Loucy (cell line): ENCODE data around the gene LORICRIN.

Source experiments
- H2AFZ ChIP-seq: fragments of 200-600 bp; sonication (generic); 2 replicates; pipeline ENCODE4 v1.6.0; 2016; ENCODE audit warnings: antibody characterized with exemption, mild to moderate bottlenecking, low read length, moderate library complexity
- H3F3A ChIP-seq: fragments of 200-600 bp; 2 replicates; pipeline ENCODE4 v1.6.0; 2016; ENCODE audit warnings: antibody characterized with exemption, low read depth, mild to moderate bottlenecking
- H3K27me3 ChIP-seq: fragments of 200-600 bp; sonication (generic); 2 replicates; pipeline ENCODE4 v1.6.1; 2014; ENCODE audit warnings: low read length, mild to moderate bottlenecking; ENCODE audit not compliant: insufficient read depth, poor library complexity, severe bottlenecking
- H3K36me3 ChIP-seq: fragments of 200-600 bp; sonication (generic); 2 replicates; pipeline ENCODE4 v1.6.1; 2016; ENCODE audit warnings: low read length; ENCODE audit not compliant: insufficient read depth
- H3K4me1 ChIP-seq: fragments of 200-600 bp; sonication (generic); 2 replicates; pipeline ENCODE4 v1.5.1; 2014; ENCODE audit warnings: low read length, mild to moderate bottlenecking; ENCODE audit not compliant: insufficient read depth, poor library complexity, severe bottlenecking
- H3K4me2 ChIP-seq: fragments of 200-600 bp; sonication (generic); 2 replicates; pipeline ENCODE4 v1.6.0; 2014; ENCODE audit warnings: antibody characterized with exemption, low read length, low read depth, mild to moderate bottlenecking; ENCODE audit not compliant: poor library complexity, severe bottlenecking
- H3K4me3 ChIP-seq: fragments of 200-600 bp; sonication (generic); 2 replicates; pipeline ENCODE4 v1.5.1; 2014; ENCODE audit warnings: low read length, mild to moderate bottlenecking, mixed read lengths; ENCODE audit not compliant: poor library complexity, severe bottlenecking
- H3K79me2 ChIP-seq: fragments of 200-600 bp; sonication (generic); 2 replicates; pipeline ENCODE4 v1.6.1; 2014; ENCODE audit warnings: low read length; ENCODE audit not compliant: insufficient read depth
- H3K9ac ChIP-seq: fragments of 200-600 bp; sonication (generic); 2 replicates; pipeline ENCODE4 v1.6.0; 2014; ENCODE audit warnings: mild to moderate bottlenecking, low read depth, low read length, moderate library complexity; ENCODE audit not compliant: poor library complexity, severe bottlenecking
- H3K9me2 ChIP-seq: fragments of 200-600 bp; sonication (generic); replicated peaks from 2 replicates; pipeline ENCODE4 v1.6.1; 2016; ENCODE audit warnings: low read depth, low read length, mixed read lengths
- H3K9me3 ChIP-seq: fragments of 200-600 bp; sonication (generic); 2 replicates; pipeline ENCODE4 v1.6.1; 2014; ENCODE audit warnings: mild to moderate bottlenecking, antibody characterized with exemption, low read length, low read depth; ENCODE audit not compliant: insufficient read depth
- H4K20me1 ChIP-seq: fragments of 200-600 bp; sonication (generic); 2 replicates; pipeline ENCODE4 v1.6.0; 2014; ENCODE audit warnings: antibody characterized with exemption, low read length, mild to moderate bottlenecking; ENCODE audit not compliant: insufficient read depth, poor library complexity, severe bottlenecking
- EZH2phosphoT487 ChIP-seq: fragments of 200-600 bp; IDR thresholded peaks from 2 replicates; pipeline ENCODE4 v1.6.1; 2018; ENCODE audit warnings: antibody characterized with exemption, mild to moderate bottlenecking, moderate library complexity, borderline replicate concordance
- TF ChIP-seq, protein P1 (sequence below): fragments of 200-600 bp; sonication (generic); conservative IDR thresholded peaks from 2 replicates; pipeline ENCODE4 v1.5.1; 2014; ENCODE audit warnings: mild to moderate bottlenecking, antibody characterized with exemption, low read length

The LORICRIN gene

DNA sequence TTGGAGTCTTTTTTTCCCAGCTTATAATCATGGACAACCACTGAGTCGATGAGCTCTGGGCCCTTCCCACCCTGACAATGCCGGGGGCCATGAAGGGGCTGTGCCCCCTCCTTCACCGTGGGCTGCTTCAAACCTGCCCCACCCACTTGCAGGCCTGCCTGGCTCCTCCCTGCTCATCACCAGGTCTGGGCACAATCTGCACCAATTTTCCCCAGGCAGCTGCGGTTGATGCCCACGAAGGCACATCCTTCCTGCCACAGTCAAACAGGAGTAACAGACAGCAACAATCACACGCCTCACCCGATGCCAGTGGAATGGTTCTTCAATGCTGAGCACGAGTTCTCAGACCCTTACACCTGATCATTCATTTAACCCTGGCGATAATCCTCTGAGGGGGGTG is 34.4 kb downstream of the LORICRIN start:
- Histone ChIP-seq H4K20me1 (no peaks in the 10 kb centered on the region), H3K9ac (peak overlapping the region; percentile 56), H3K4me3 (peak overlapping the region; percentile 29), H2AFZ (peak overlapping the region; percentile 22), H3K36me3 (no peaks in the 10 kb centered on the region), H3K9me3 (no peaks in the 10 kb centered on the region), H3K4me2 (peak overlapping the region; percentile 57), H3K4me1 (peaks cover 61% of the 10 kb centered on the region), H3K27me3 (no peaks in the 10 kb centered on the region), H3F3A (no peaks in the 10 kb centered on the region), H3K79me2 (no peaks in the 10 kb centered on the region), H3K9me2 (no peaks in the 10 kb centered on the region)
- TF ChIP-seq EZH2phosphoT487: no peak
- TF ChIP-seq, protein P1, sequence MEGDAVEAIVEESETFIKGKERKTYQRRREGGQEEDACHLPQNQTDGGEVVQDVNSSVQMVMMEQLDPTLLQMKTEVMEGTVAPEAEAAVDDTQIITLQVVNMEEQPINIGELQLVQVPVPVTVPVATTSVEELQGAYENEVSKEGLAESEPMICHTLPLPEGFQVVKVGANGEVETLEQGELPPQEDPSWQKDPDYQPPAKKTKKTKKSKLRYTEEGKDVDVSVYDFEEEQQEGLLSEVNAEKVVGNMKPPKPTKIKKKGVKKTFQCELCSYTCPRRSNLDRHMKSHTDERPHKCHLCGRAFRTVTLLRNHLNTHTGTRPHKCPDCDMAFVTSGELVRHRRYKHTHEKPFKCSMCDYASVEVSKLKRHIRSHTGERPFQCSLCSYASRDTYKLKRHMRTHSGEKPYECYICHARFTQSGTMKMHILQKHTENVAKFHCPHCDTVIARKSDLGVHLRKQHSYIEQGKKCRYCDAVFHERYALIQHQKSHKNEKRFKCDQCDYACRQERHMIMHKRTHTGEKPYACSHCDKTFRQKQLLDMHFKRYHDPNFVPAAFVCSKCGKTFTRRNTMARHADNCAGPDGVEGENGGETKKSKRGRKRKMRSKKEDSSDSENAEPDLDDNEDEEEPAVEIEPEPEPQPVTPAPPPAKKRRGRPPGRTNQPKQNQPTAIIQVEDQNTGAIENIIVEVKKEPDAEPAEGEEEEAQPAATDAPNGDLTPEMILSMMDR: no peak

DNA sequence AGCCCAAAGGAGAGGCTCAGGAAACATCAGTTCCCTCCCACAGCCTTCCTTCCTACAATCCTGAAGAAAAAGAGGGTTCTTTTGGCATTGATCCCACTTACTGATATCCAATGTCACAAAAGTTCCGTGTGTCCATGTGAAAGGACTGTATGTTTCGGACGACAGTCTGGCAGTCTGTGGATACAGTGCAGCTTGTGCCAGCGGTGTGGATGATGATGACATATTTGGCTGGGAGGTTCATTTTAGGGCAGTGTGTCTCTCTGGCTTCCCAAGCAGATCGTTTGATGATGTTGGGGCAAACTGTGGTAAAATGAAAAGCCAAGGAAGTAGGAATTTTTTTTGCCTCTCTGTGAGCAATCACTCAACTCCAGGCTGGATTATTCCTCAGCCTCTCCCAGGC is 42.8 kb downstream of the LORICRIN start:
- Histone ChIP-seq H3K36me3 (no peaks in the 10 kb centered on the region), H2AFZ (no peak overlapping the region), H3K4me2 (no peak overlapping the region), H3K4me1 (peaks cover 3% of the 10 kb centered on the region), H3K4me3 (no peak overlapping the region), H3K9me2 (no peaks in the 10 kb centered on the region), H4K20me1 (no peaks in the 10 kb centered on the region), H3K79me2 (no peaks in the 10 kb centered on the region), H3F3A (no peaks in the 10 kb centered on the region), H3K9ac (no peak overlapping the region), H3K27me3 (no peaks in the 10 kb centered on the region), H3K9me3 (no peaks in the 10 kb centered on the region)
- TF ChIP-seq, protein P1: no peak
- TF ChIP-seq EZH2phosphoT487: no peak

DNA sequence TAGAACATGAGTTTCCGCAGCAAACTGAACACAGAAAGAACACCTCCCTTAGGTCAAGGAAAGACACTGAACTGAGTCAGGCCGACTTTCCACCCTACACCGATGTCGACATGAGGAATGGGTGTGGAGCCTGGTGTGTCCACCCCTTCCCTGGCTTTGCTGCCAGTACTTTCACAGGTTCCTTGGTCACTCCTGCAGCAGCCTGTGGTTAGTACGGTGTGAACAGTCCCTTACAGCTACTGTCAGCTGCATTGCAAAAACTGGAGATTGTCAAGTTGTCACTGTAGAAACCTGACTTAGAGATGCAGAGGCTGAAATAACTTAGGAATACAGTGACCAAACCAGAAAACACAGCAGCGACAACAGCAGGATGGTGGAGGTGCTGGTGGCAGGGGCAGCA is 46.2 kb downstream of the LORICRIN start:
- H4K20me1 ChIP-seq: no peaks in the 10 kb centered on the region
- H3K4me1 ChIP-seq: no peaks in the 10 kb centered on the region
- no peaks in the 10 kb centered on the region for H3F3A ChIP-seq
- H3K79me2 ChIP-seq: no peaks in the 10 kb centered on the region
- H2AFZ ChIP-seq: no peak overlapping the region
- TF ChIP-seq, protein P1: no peak
- no peak for TF ChIP-seq EZH2phosphoT487
- H3K36me3 ChIP-seq: no peaks in the 10 kb centered on the region
- no peak overlapping the region for H3K9ac ChIP-seq
- H3K27me3 ChIP-seq: no peaks in the 10 kb centered on the region
- no peak overlapping the region for H3K4me3 ChIP-seq
- no peaks in the 10 kb centered on the region for H3K9me3 ChIP-seq
- no peaks in the 10 kb centered on the region for H3K9me2 ChIP-seq
- H3K4me2 ChIP-seq: no peak overlapping the region
